HCT116 (cell line): Measurements from ENCODE around the gene YAE1. TPM values are rescaled to one million over a fixed set of nuclear protein-coding genes. Genes with fewer than 3 reads are reported as not detected.

Experiments
- ATAC-seq: fragments of 200-7000 bp; cut with Tn5 transposase; 2 replicates; pipeline ENCODE4 v1.9.1; 2020; ENCODE audit warnings: mild to moderate bottlenecking, moderate library complexity
- BruUV-seq: library from RNA; stranded (reverse); fragments of 400-500 nt; replicated peaks from 2 replicates; lab custom pipeline; 2021; lab: Mats Ljungman, UMichigan
- CTCF ChIA-PET: fragments of 300-600 bp; sonication (Branson Sonifier 250); formaldehyde crosslinking; loops from one replicate; lab custom pipeline; 2021; ENCODE audit warnings: antibody characterized with exemption; lab: Charles Lee
- POLR2A ChIA-PET: fragments of 300-600, 350-600 bp; sonication (Branson Sonifier 250); formaldehyde crosslinking; loops from one replicate; lab custom pipeline; 2021; ENCODE audit warnings: antibody characterized with exemption; lab: Charles Lee
- RAD21 ChIA-PET, 2 experiments: fragments of 300-600 bp; sonication (Branson Sonifier 250); formaldehyde crosslinking; loops; one replicate each; lab custom pipeline; 2023; ENCODE audit warnings: low total read pairs in 2 of 2; ENCODE audit not compliant: uncharacterized antibody in 2 of 2, unreplicated experiment in 2 of 2, low non-redundant PET in 1 of 2; lab: Charles Lee
- DNase-seq: peaks from one replicate; pipeline ENCODE4 v3.0.0-alpha.2; 2010; ENCODE audit warnings: low read depth, low spot score
- H2AFZ ChIP-seq: fragments of 200-600 bp; shearing (Covaris generic), sonication (generic); 2 replicates; pipeline ENCODE4 v1.6.1; 2017; ENCODE audit warnings: low read depth, mixed run types, mixed read lengths, antibody characterized with exemption, low read length; ENCODE audit not compliant: poor library complexity, severe bottlenecking
- H3K27ac ChIP-seq: 2 replicates; pipeline ENCODE4 v1.5.1; 2012; ENCODE audit warnings: low read depth, low read length
- H3K27me3 ChIP-seq: fragments of 200-600 bp; sonication (generic); 2 replicates; pipeline ENCODE4 v1.6.1; 2016; ENCODE audit warnings: mixed run types, low read length, mixed read lengths; ENCODE audit not compliant: insufficient read depth
- H3K36me3 ChIP-seq, 2 experiments: fragments of 200-500 bp in 1 of 2; fragments of 200-600 bp in 1 of 2; sonication (Bioruptor generic) in 1 of 2; sonication (generic) in 1 of 2; 2 replicates each; pipeline versions ENCODE4 v1.5.1 to v1.6.1; 2014 to 2016; ENCODE audit warnings: low read length in 2 of 2, inconsistent platforms in 1 of 2, mixed read lengths in 1 of 2, mixed run types in 1 of 2; ENCODE audit not compliant: insufficient read depth in 2 of 2, control insufficient read depth in 1 of 2
- H3K4me1 ChIP-seq, 2 experiments: fragments of 200-600 bp in 1 of 2; sonication (generic) in 1 of 2; 2 replicates each; pipeline versions ENCODE4 v1.5.1 to v1.6.1; 2012 to 2017; ENCODE audit warnings: low read length in 2 of 2, inconsistent platforms in 1 of 2, mild to moderate bottlenecking in 1 of 2, mixed read lengths in 1 of 2, mixed run types in 1 of 2, moderate library complexity in 1 of 2; ENCODE audit not compliant: insufficient read depth in 2 of 2, control insufficient read depth in 1 of 2
- H3K4me2 ChIP-seq: fragments of 200-600 bp; sonication (generic); 2 replicates; pipeline ENCODE4 v1.6.1; 2017; ENCODE audit warnings: mixed run types, low read length, mixed read lengths
- H3K4me3 ChIP-seq, 2 experiments: fragments of 200-600 bp in 1 of 2; sonication (generic) in 1 of 2; replicated peaks in 1 of 2; 2 replicates each; pipeline ENCODE4 v1.5.1; 2011 to 2016; ENCODE audit warnings: low read length in 2 of 2, control low read depth in 1 of 2, low read depth in 1 of 2, mild to moderate bottlenecking in 1 of 2, mixed read lengths in 1 of 2, mixed run types in 1 of 2
- H3K79me2 ChIP-seq: fragments of 200-600 bp; sonication (generic); 2 replicates; pipeline ENCODE4 v1.6.1; 2017; ENCODE audit warnings: mild to moderate bottlenecking, mixed run types, low read length, moderate library complexity, mixed read lengths; ENCODE audit not compliant: insufficient read depth
- H3K9ac ChIP-seq: fragments of 200-600 bp; sonication (generic); 2 replicates; pipeline ENCODE4 v1.6.1; 2016; ENCODE audit warnings: low read length, mixed read lengths
- H3K9me2 ChIP-seq: fragments of 200-600 bp; sonication (generic), shearing (Covaris generic); 2 replicates; pipeline ENCODE4 v1.6.1; 2017; ENCODE audit warnings: mixed run types, mild to moderate bottlenecking, moderate library complexity; ENCODE audit not compliant: insufficient read depth
- H3K9me3 ChIP-seq, 2 experiments: fragments of 200-500 bp in 1 of 2; fragments of 200-600 bp in 1 of 2; sonication (Bioruptor generic) in 1 of 2; sonication (generic) in 1 of 2; 2 replicates each; pipeline ENCODE4 v1.6.1; 2014 to 2017; ENCODE audit warnings: low read length in 2 of 2, mixed read lengths in 2 of 2, inconsistent platforms in 1 of 2, low read depth in 1 of 2, mild to moderate bottlenecking in 1 of 2, mixed run types in 1 of 2, moderate library complexity in 1 of 2; ENCODE audit not compliant: control insufficient read depth in 1 of 2, insufficient read depth in 1 of 2
- H4K20me1 ChIP-seq: fragments of 200-600 bp; sonication (generic), shearing (Covaris generic); 2 replicates; pipeline ENCODE4 v1.6.1; 2017; ENCODE audit warnings: mixed run types, mild to moderate bottlenecking, moderate library complexity; ENCODE audit not compliant: insufficient read depth
- CBX3 ChIP-seq: IDR thresholded peaks from 2 replicates; pipeline ENCODE4 v1.6.1; 2012; ENCODE audit warnings: low read depth
- CEBPB ChIP-seq: IDR thresholded peaks from 2 replicates; pipeline ENCODE4 v1.6.1; 2012; ENCODE audit warnings: low read depth
- EGR1 ChIP-seq: IDR thresholded peaks from 2 replicates; pipeline ENCODE4 v1.6.1; 2012; ENCODE audit warnings: low read depth
- EZH2phosphoT487 ChIP-seq: fragments of 200-600 bp; IDR thresholded peaks from 2 replicates; pipeline ENCODE4 v1.6.1; 2018; ENCODE audit warnings: antibody characterized with exemption, borderline replicate concordance
- FOSL1 ChIP-seq: IDR thresholded peaks from 2 replicates; pipeline ENCODE4 v1.6.1; 2012; ENCODE audit warnings: low read depth
- JUND ChIP-seq: IDR thresholded peaks from 2 replicates; pipeline ENCODE4 v1.6.1; 2012
- POLR2A ChIP-seq: IDR thresholded peaks from 2 replicates; pipeline ENCODE4 v1.7.0; 2011; ENCODE audit warnings: borderline replicate concordance; ENCODE audit not compliant: insufficient read depth, insufficient read length; ENCODE audit errors: extremely low read depth
- POLR2AphosphoS5 ChIP-seq: IDR thresholded peaks from 2 replicates; pipeline ENCODE4 v1.6.1; 2011; ENCODE audit warnings: mild to moderate bottlenecking, low read depth, low read length, moderate library complexity
- RAD21 ChIP-seq: IDR thresholded peaks from 2 replicates; pipeline ENCODE4 v1.6.1; 2012; ENCODE audit warnings: low read depth, mild to moderate bottlenecking
- REST ChIP-seq: IDR thresholded peaks from 2 replicates; pipeline ENCODE4 v1.6.1; 2012; ENCODE audit warnings: low read depth
- SIN3A ChIP-seq: IDR thresholded peaks from 2 replicates; pipeline ENCODE4 v1.6.1; 2012; ENCODE audit warnings: low read depth
- SP1 ChIP-seq: IDR thresholded peaks from 2 replicates; pipeline ENCODE4 v1.6.1; 2012; ENCODE audit warnings: low read depth
- SRF ChIP-seq: IDR thresholded peaks from 2 replicates; pipeline ENCODE4 v1.6.1; 2012; ENCODE audit warnings: low read depth
- TCF7L2 ChIP-seq: IDR thresholded peaks from 2 replicates; pipeline ENCODE4 v1.7.0; 2011; ENCODE audit warnings: borderline replicate concordance, inconsistent platforms; ENCODE audit not compliant: insufficient read depth, insufficient read length; ENCODE audit errors: extremely low read depth
- YY1 ChIP-seq: IDR thresholded peaks from 2 replicates; pipeline ENCODE4 v1.6.1; 2011; ENCODE audit warnings: low read length, low read depth, moderate library complexity, mild to moderate bottlenecking; ENCODE audit not compliant: insufficient replicate concordance; ENCODE audit errors: extremely low read depth
- ZFX ChIP-seq: fragments of 450-650 bp; IDR thresholded peaks from 2 replicates; pipeline ENCODE4 v1.6.1; 2017
- intact Hi-C: fragments of 100-400 bp; cut with micrococcal nuclease; formaldehyde crosslinking; loops from 2 replicates; pipeline ENCODE4 v1.10.0; 2022
- total RNA-seq: library from RNA; stranded (reverse); gene quantifications from one replicate; pipeline ENCODE4 v1.2.1, GENCODE V29; 2021; ENCODE audit not compliant: unreplicated experiment
- TF ChIP-seq, protein P1 (sequence below): IDR thresholded peaks from 2 replicates; pipeline ENCODE4 v1.6.1; 2012
- TF ChIP-seq, protein P2 (sequence below), 3 experiments: fragments of 200-600 bp in 1 of 3; sonication (generic) in 1 of 3; IDR thresholded peaks in 2 of 3; conservative IDR thresholded peaks in 1 of 3; 2 replicates each; pipeline ENCODE4 v1.5.1; 2012 to 2017; ENCODE audit warnings: low read depth in 2 of 3, low read length in 2 of 3, antibody characterized with exemption in 1 of 3, borderline replicate concordance in 1 of 3, control low read depth in 1 of 3, mild to moderate bottlenecking in 1 of 3, mixed read lengths in 1 of 3, mixed run types in 1 of 3, moderate library complexity in 1 of 3; ENCODE audit not compliant: insufficient read depth in 1 of 3
- TF ChIP-seq, protein P3 (sequence below): IDR thresholded peaks from 2 replicates; pipeline ENCODE4 v1.6.1; 2012

The YAE1 gene
- total RNA-seq, 1 experiment from 2014 or later: 16.9 TPM

GRCh38 chr7:39539816-39540215 lies 26.4 kb upstream of the YAE1 start:
- Histone ChIP-seq H3K4me1 (no peaks in the 10 kb centered on the region), H3K27me3 (no peaks in the 10 kb centered on the region), H3K4me2 (no peak overlapping the region), H3K4me3 (no peak overlapping the region), H3K79me2 (no peaks in the 10 kb centered on the region), H3K9me2 (no peaks in the 10 kb centered on the region), H3K27ac (no peak overlapping the region), H3K9ac (no peak overlapping the region), H3K9me3 (no peaks in the 10 kb centered on the region), H4K20me1 (no peaks in the 10 kb centered on the region), H3K36me3 (no peaks in the 10 kb centered on the region), H2AFZ (no peak overlapping the region)
- POLR2A ChIA-PET: no interaction called here
- intact Hi-C loops: no loop called here
- TF ChIP-seq RAD21 (no peak), POLR2AphosphoS5 (no peak), ZFX (no peak), JUND (no peak), EZH2phosphoT487 (no peak), CBX3 (no peak), SP1 (no peak), YY1 (no peak), FOSL1 (no peak), TCF7L2 (no peak), CEBPB (no peak), SRF (no peak), REST (no peak), EGR1 (no peak), POLR2A (no peak), SIN3A (no peak)
- TF ChIP-seq, protein P1, sequence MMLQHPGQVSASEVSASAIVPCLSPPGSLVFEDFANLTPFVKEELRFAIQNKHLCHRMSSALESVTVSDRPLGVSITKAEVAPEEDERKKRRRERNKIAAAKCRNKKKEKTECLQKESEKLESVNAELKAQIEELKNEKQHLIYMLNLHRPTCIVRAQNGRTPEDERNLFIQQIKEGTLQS: no peak
- TF ChIP-seq, protein P2, sequence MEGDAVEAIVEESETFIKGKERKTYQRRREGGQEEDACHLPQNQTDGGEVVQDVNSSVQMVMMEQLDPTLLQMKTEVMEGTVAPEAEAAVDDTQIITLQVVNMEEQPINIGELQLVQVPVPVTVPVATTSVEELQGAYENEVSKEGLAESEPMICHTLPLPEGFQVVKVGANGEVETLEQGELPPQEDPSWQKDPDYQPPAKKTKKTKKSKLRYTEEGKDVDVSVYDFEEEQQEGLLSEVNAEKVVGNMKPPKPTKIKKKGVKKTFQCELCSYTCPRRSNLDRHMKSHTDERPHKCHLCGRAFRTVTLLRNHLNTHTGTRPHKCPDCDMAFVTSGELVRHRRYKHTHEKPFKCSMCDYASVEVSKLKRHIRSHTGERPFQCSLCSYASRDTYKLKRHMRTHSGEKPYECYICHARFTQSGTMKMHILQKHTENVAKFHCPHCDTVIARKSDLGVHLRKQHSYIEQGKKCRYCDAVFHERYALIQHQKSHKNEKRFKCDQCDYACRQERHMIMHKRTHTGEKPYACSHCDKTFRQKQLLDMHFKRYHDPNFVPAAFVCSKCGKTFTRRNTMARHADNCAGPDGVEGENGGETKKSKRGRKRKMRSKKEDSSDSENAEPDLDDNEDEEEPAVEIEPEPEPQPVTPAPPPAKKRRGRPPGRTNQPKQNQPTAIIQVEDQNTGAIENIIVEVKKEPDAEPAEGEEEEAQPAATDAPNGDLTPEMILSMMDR (IDR thresholded peaks at IDR 0.05 in 2 of 3, conservative IDR thresholded peaks at IDR 0.05 in 1 of 3; ENCODE audit: borderline replicate concordance in 1 of 3, insufficient read depth in 1 of 3, low read depth in 2 of 3, low read length in 2 of 3): no peak
- TF ChIP-seq, protein P3, sequence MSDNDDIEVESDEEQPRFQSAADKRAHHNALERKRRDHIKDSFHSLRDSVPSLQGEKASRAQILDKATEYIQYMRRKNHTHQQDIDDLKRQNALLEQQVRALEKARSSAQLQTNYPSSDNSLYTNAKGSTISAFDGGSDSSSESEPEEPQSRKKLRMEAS: no peak
- CTCF ChIA-PET: no interaction called here
- ATAC-seq: no peak
- RAD21 ChIA-PET: no interaction called here
- no TSS peak for BruUV-seq
- no peak for DNase-seq
